GM12892 (cell line): Measurements from ENCODE around the gene APEH.
"Not testable (repeated sequence)": the region's sequence is repeated elsewhere in the genome, so short reads cannot be mapped to it uniquely, and the experiment has no call there.

Source experiments
- POLR2A ChIP-seq: IDR thresholded peaks from 2 replicates; pipeline ENCODE4 v1.6.1; 2011; ENCODE audit warnings: low read depth, low read length, control low read depth
- POLR2AphosphoS5 ChIP-seq: IDR thresholded peaks from 2 replicates; pipeline ENCODE4 v1.6.1; 2011; ENCODE audit warnings: low read depth, low read length, control low read depth
- TAF1 ChIP-seq: IDR thresholded peaks from 2 replicates; pipeline ENCODE4 v1.6.1; 2011; ENCODE audit warnings: low read depth, mild to moderate bottlenecking, control low read depth, low read length, borderline replicate concordance

- not testable (repeated sequence) for TF ChIP-seq POLR2AphosphoS5, POLR2A, TAF1
Measured at GRCh38 chr3:49689908-49690624, 15.9 kb downstream of the APEH start.
